Neural progenitor cell (in vitro differentiated cells): Measurements from ENCODE around the gene OR4E2. TPM values are rescaled to one million over a fixed set of nuclear protein-coding genes. Genes with fewer than 3 reads are reported as not detected.

Source experiments
- DNase-seq: peaks from one replicate; pipeline ENCODE4 v3.0.0-alpha.2; 2016; ENCODE audit warnings: low spot score
- H2AFZ ChIP-seq: fragments of 200-600 bp; sonication (generic); replicated peaks from 2 replicates; pipeline ENCODE4 v1.6.1; 2016; ENCODE audit warnings: antibody characterized with exemption
- H3F3A ChIP-seq: fragments of 200-600 bp; sonication (generic); 2 replicates; pipeline ENCODE4 v1.6.1; 2016; ENCODE audit warnings: antibody characterized with exemption, low read depth
- H3K27ac ChIP-seq: fragments of 200-600 bp; sonication (generic); 2 replicates; pipeline ENCODE4 v1.5.1; 2016; ENCODE audit warnings: mild to moderate bottlenecking
- H3K27me3 ChIP-seq: fragments of 200-600 bp; sonication (generic); 2 replicates; pipeline ENCODE4 v1.6.1; 2016; ENCODE audit warnings: mild to moderate bottlenecking, moderate library complexity
- H3K36me3 ChIP-seq: fragments of 200-600 bp; sonication (generic); 2 replicates; pipeline ENCODE4 v1.5.1; 2016
- H3K4me1 ChIP-seq: fragments of 200-600 bp; sonication (generic); 2 replicates; pipeline ENCODE4 v1.6.1; 2016; ENCODE audit warnings: mixed run types
- H3K4me2 ChIP-seq: fragments of 200-600 bp; sonication (generic); 2 replicates; pipeline ENCODE4 v1.6.1; 2016
- H3K4me3 ChIP-seq: fragments of 200-600 bp; sonication (generic); 2 replicates; pipeline ENCODE4 v1.5.1; 2016
- H3K79me2 ChIP-seq: fragments of 200-600 bp; sonication (generic); 2 replicates; pipeline ENCODE4 v1.6.1; 2016; ENCODE audit warnings: low read depth
- H3K9ac ChIP-seq: fragments of 200-600 bp; sonication (generic); 2 replicates; pipeline ENCODE4 v1.6.1; 2016
- H3K9me3 ChIP-seq: fragments of 200-600 bp; sonication (generic); 2 replicates; pipeline ENCODE4 v1.5.1; 2016; ENCODE audit warnings: low read depth
- H4K20me1 ChIP-seq: fragments of 200-600 bp; sonication (generic); 2 replicates; pipeline ENCODE4 v1.6.1; 2016; ENCODE audit warnings: low read depth
- H3K27ac Mint-ChIP-seq: 3 replicates; pipeline ENCODE4 v1.8.0; 2021; ENCODE audit warnings: mixed read lengths
- H3K27me3 Mint-ChIP-seq: 2 replicates; pipeline ENCODE4 v1.8.0; 2022; ENCODE audit warnings: low read depth, mild to moderate bottlenecking, inconsistent platforms, moderate library complexity, mixed read lengths; ENCODE audit not compliant: insufficient read depth
- H3K36me3 Mint-ChIP-seq: 3 replicates; pipeline ENCODE4 v1.8.0; 2021; ENCODE audit warnings: mixed read lengths
- H3K4me1 Mint-ChIP-seq: 3 replicates; pipeline ENCODE4 v1.8.0; 2021; ENCODE audit warnings: mixed read lengths
- H3K4me3 Mint-ChIP-seq: 3 replicates; pipeline ENCODE4 v1.8.0; 2021; ENCODE audit warnings: mild to moderate bottlenecking, moderate library complexity, mixed read lengths
- H3K9me3 Mint-ChIP-seq: 3 replicates; pipeline ENCODE4 v1.8.0; 2020; ENCODE audit warnings: mixed read lengths
- EZH2 ChIP-seq: fragments of 200-600 bp; sonication (generic); IDR thresholded peaks from 2 replicates; pipeline ENCODE4 v1.6.1; 2017; ENCODE audit warnings: antibody characterized with exemption, mild to moderate bottlenecking, moderate library complexity
- EZH2phosphoT487 ChIP-seq: fragments of 200-600 bp; sonication (generic); IDR thresholded peaks from 2 replicates; pipeline ENCODE4 v1.6.1; 2017; ENCODE audit warnings: antibody characterized with exemption
- total RNA-seq: library from RNA; depleted of rRNA; stranded (reverse); fragments of >200 nt; gene quantifications from 2 replicates; pipeline ENCODE4 v1.2.3, GENCODE V29; 2015; ENCODE audit warnings: low replicate concordance
- TF ChIP-seq, protein P1 (sequence below): fragments of 200-600 bp; sonication (generic); IDR thresholded peaks from 2 replicates; pipeline ENCODE4 v1.5.1; 2017; ENCODE audit warnings: antibody characterized with exemption, mild to moderate bottlenecking

OR4E2 gene
- total RNA-seq, 1 donor from 2014 or later, result not detected

DNA sequence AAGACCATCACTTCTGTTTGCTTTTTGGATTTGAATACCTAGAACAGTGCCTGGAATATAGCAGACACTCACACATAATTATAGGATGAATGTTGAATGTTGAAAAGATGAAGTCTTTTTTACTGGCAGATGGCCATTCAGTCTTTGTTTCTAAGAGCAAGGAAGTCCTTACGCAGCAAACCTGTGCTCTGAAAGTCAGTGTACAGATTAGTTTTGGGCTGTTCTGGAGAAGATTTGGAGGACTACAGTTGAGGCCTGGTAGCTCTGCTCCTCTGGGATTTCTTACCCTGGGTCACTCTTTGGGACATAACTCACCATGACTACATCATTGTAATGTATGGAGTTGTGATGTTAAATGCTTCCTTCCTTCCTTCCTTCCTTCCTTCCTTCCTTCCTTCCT, 3.3 kb downstream of the OR4E2 start:
- H4K20me1 ChIP-seq, result no peaks in the 10 kb centered on the region

GRCh38 chr14:21668377-21668776, 14.7 kb downstream of the OR4E2 start:
- Histone ChIP-seq H3K4me3 (no peak overlapping the region), H2AFZ (no peak overlapping the region), H3K36me3 (no peaks in the 10 kb centered on the region), H3K9me3 (no peaks in the 10 kb centered on the region), H3K4me1 (no peaks in the 10 kb centered on the region), H3F3A (no peaks in the 10 kb centered on the region), H3K9ac (no peak overlapping the region), H3K27ac (no peak overlapping the region), H3K27me3 (no peaks in the 10 kb centered on the region), H3K79me2 (no peaks in the 10 kb centered on the region), H4K20me1 (no peaks in the 10 kb centered on the region), H3K4me2 (no peak overlapping the region)
- H3K27ac Mint-ChIP-seq, result no peak overlapping the region
- TF ChIP-seq EZH2phosphoT487 (no peak), EZH2 (no peak)
- TF ChIP-seq, protein P1, sequence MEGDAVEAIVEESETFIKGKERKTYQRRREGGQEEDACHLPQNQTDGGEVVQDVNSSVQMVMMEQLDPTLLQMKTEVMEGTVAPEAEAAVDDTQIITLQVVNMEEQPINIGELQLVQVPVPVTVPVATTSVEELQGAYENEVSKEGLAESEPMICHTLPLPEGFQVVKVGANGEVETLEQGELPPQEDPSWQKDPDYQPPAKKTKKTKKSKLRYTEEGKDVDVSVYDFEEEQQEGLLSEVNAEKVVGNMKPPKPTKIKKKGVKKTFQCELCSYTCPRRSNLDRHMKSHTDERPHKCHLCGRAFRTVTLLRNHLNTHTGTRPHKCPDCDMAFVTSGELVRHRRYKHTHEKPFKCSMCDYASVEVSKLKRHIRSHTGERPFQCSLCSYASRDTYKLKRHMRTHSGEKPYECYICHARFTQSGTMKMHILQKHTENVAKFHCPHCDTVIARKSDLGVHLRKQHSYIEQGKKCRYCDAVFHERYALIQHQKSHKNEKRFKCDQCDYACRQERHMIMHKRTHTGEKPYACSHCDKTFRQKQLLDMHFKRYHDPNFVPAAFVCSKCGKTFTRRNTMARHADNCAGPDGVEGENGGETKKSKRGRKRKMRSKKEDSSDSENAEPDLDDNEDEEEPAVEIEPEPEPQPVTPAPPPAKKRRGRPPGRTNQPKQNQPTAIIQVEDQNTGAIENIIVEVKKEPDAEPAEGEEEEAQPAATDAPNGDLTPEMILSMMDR, result no peak
- no peaks in the 10 kb centered on the region for H3K4me1 Mint-ChIP-seq
- no peak for DNase-seq
- H3K9me3 Mint-ChIP-seq, result peaks cover 3% of the 10 kb centered on the region
- H3K27me3 Mint-ChIP-seq, result peaks cover 5% of the 10 kb centered on the region
- H3K4me3 Mint-ChIP-seq, result no peak overlapping the region
- no peaks in the 10 kb centered on the region for H3K36me3 Mint-ChIP-seq

More for the DNA sequence above, 3.3 kb downstream of the OR4E2 start:
- Mint-ChIP-seq H3K27ac (no peak overlapping the region), H3K4me3 (no peak overlapping the region), H3K9me3 (no peaks in the 10 kb centered on the region), H3K27me3 (no peaks in the 10 kb centered on the region), H3K4me1 (no peaks in the 10 kb centered on the region), H3K36me3 (no peaks in the 10 kb centered on the region)
- H3K27me3 ChIP-seq, result no peaks in the 10 kb centered on the region
- no peak overlapping the region for H3K4me3 ChIP-seq
- no peaks in the 10 kb centered on the region for H3F3A ChIP-seq
- no peaks in the 10 kb centered on the region for H3K36me3 ChIP-seq
- peak overlapping the region; percentile 45 for H2AFZ ChIP-seq
- TF ChIP-seq EZH2phosphoT487 (no peak), EZH2 (no peak)
- TF ChIP-seq, protein P1, result no peak
- H3K79me2 ChIP-seq, result no peaks in the 10 kb centered on the region
- no peak overlapping the region for H3K27ac ChIP-seq
- no peak overlapping the region for H3K9ac ChIP-seq
- H3K4me2 ChIP-seq, result no peak overlapping the region
- H3K9me3 ChIP-seq, result no peaks in the 10 kb centered on the region
- H3K4me1 ChIP-seq, result no peaks in the 10 kb centered on the region
- no peak for DNase-seq

DNA sequence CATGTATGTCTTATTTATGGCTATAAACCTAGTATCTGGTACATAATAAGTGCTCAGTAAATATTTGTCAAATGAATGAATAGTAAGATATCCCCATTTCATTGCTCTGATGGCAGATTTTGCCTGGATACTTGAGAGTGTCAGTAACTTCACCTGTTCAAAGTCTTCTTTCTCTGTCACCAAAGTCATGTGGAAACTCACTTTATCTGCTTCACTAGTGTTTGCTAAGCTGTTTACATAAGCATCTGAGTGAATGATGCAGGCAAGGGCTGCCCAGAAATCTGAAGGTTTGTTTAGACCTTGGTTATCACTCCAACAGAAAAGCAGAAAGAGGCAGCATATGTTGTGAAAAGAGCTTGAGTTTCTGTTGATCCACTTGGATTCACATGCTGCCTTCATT, 15.6 kb downstream of the OR4E2 start:
- Histone ChIP-seq H3K4me3 (no peak overlapping the region), H3K79me2 (no peaks in the 10 kb centered on the region), H3K27ac (no peak overlapping the region), H3K9me3 (no peaks in the 10 kb centered on the region), H4K20me1 (no peaks in the 10 kb centered on the region), H3K4me2 (no peak overlapping the region), H3K9ac (no peak overlapping the region), H3F3A (no peaks in the 10 kb centered on the region), H2AFZ (no peak overlapping the region), H3K36me3 (no peaks in the 10 kb centered on the region), H3K4me1 (no peaks in the 10 kb centered on the region), H3K27me3 (no peaks in the 10 kb centered on the region)
- Mint-ChIP-seq H3K4me1 (no peaks in the 10 kb centered on the region), H3K27ac (no peak overlapping the region), H3K4me3 (no peak overlapping the region), H3K36me3 (no peaks in the 10 kb centered on the region), H3K27me3 (peaks cover 4% of the 10 kb centered on the region), H3K9me3 (peaks cover under 1% of the 10 kb centered on the region)
- TF ChIP-seq EZH2phosphoT487, result no peak
- TF ChIP-seq, protein P1, result no peak
- no peak for TF ChIP-seq EZH2
- no peak for DNase-seq
